Endometrium (tissue), 2 donors: ENCODE data around the gene MED23.
"Not testable (repeated sequence)": the region's sequence is repeated elsewhere in the genome, so short reads cannot be mapped to it uniquely, and the experiment has no call there.

Experiments used
- FAIRE-seq: peaks from 2 replicates; lab custom pipeline; 2012; peaks lifted over from hg19 to GRCh38; lab: Jason Lieb, UNC
- donor health status: control.
- donor health status: control.

Gene MED23

DNA sequence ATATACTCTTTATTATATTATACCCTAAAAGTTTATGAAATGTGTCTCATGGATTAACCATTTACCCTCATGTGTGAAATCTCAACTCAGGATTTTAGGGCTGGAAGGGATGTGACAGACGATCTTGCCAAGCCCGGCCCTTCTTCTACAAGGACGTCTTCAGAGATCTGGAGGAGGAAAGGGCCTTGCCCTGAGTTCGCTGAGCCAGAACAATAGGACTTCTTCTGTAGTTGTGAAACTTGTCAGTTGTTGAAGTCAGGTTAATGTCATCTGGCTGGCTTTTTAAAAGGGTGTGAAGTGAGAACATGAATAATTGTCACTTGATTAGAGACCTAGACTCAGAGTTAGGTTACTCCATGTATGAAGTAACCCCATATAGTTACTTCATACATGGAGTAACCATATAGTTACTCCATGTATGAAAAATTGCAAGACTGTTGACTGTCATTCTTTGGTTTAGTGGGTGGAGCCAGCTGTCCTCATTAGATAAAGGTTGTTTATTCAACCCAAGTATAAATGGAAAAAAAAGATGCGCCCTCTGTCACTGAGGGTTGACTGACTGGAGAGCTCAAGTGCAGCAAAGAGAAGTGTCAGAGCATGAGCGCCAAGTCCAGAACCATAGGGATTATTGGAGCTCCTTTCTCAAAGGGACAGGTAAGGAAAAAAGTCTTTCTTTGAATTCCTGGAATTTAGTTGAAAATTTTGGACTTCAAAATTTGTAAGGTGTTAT is 55.2 kb downstream of the MED23 start, which contains the start of gene ARG1:
TSS of gene ARG1 (plus strand) at position 541 of the 730 bp plus-strand sequence. CDS start at position 598, 57 bp downstream.
- FAIRE-seq = no peak

DNA sequence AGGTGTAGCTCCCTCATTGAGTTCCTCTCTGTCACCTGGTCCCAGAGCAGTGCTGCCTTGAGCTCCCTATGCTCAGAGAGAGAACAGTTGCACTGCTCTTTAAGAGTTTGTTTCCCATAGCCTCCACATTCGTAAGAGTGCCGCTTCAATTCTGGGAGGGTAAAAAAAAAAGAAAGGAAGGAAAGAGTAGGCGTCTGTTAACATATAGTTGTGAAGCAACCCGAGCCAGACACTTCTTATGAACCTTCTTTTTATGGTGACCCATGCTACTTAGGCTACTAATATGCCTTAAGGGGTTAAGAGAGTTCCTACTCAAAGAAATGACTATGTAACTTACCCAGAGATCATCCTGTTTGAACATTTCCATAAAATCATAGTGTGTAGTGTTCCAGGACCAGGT is 59.3 kb downstream of the MED23 start:
- FAIRE-seq = no peak

DNA sequence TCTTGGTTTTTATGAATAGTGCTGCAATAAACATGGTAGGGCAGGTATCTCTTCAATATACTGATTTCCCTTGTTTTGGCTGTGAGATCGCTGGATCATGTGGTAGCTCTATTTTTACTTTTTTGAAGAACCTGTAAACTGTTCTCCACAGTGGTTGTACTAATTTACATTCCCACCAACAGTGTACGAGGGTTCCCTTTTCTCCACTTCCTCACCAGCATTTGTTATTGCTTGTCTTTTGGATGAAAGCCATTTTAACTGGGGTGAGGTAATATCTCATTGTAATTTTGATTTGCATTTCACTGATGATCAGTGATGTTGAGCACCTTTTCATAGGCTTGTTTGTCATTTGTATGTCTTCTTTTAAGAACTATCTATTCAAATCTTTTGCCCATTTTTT is 63.0 kb downstream of the MED23 start:
- FAIRE-seq = no peak

DNA sequence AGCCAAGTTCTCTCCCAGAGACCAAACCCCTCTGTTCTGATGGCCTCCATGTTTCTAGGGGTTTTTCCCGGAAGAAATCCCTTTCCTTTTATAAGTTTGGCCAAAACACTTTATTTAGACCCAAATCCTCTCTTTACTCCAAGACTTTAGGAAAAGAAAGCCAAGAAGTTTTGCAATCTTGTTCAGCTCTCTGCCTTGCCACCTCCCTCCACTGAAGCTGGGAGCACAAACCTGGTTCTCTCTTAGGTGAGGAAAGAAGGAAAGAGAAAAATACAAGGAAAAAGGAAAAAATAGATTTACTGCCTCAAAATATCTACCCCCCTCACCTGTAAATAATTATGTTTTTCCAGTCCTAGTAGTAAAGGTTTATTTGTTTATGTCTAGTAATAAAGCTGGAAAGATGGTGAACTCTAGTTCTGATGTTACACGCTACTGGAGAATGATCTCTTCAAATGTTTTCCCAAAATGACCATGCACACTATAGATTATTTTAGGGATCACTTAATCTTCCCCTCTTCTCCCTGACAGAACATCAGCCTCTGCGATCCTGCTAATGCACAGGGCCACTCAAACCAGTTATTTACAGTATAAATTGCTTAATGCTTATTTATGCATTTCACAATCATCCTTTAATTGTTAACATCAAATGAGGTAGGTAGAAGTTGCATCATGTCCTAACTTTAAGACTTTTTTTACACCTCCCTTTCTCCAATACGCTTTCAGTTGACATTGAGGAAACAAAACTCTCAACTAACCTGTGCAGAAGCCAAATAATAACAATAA is 65.9 kb downstream of the MED23 start:
- FAIRE-seq = no peak

DNA sequence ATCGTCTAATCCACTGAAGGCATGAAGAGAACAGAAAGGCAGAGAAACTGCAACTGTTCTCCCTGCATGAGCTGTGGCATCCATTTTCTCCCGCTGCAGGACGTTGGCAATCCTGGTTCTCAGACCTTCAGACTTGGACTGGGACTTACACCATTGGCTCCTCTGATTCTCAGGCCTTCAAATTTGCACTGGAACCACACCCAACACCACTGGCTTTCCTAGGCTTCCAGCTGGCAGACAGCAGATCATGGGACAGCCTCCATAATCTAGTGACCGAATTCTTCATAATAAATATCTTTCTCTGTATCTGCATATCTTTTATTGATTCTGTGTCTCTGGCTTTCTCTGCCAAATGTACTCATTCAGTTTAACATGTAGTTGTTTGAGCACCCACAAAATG is 69.1 kb downstream of the MED23 start:
- no peak for FAIRE-seq

DNA sequence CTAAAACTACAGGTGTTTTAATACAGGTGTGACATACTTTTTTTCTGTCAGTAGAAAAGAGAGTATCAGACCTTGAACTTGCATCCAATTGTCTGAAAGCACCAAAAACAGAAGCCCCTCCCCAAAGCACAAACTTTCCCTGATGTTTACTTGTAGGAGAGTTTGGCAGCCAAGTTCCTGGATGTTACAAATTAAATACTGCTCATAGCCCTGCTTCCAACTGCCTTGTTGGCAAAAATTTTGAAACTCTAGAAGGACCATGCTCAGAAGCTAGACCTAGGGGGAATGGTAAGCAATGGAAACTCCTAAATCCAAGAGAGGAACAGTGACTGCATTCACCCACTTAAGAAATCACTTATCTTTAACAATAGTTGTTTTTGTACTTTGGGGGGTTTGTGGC is 72.0 kb downstream of the MED23 start:
- no peak for FAIRE-seq

DNA sequence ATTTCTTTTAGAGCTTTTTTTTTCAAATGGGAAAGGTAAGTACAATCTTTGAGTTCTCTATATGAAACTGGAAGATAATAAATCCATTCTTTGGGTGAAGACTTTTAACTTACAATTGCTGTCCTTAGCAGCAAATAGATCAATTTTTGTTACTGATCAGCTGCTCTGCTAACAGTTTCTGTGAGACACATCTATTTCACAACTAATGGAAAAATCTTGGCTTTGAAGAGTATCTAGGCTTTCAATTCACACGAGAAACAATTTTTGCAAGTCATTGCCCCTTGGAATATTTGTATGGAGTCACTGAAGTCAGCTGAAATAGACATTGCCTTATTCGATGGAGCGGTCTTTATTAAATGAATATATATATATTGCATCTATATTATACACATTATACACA is 75.5 kb downstream of the MED23 start:
- FAIRE-seq = no peak

DNA sequence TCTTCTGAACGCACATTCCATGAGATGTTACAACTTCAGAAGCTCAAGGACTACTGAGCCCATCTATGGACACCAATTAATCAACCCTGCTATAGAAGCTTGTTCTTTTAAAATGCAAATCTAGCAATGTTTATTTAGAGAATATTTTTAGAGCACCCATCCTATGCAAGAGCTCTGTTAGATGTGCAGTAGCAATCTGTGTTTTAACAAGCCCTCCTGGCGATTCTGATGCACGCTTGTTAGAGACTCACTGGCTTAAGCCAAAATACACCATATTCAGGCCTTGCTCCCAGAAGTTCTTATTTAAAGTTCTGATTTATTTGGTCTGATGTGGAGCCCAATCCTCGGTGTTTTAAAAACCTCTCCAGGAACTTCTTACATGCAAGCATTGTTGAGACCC is 76.1 kb downstream of the MED23 start:
- no peak for FAIRE-seq

DNA sequence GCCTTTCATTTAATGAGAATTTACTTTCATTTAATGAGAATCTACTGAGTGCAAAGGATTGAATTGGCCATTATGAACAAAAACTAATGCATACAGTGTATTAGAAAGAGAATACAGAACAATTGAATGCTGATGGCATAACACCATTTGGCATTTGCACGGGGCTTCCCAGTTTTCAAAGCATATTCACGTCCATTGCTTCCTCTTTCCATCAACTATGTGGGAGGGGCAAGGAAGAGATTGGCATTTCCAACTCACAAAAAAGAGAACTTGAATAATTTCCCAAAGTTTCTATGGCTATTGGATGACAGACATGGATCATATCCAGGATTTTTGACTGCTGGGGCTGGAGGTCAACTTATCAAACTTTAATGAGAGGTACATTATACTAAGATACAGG is 78.2 kb downstream of the MED23 start:
- no peak for FAIRE-seq

DNA sequence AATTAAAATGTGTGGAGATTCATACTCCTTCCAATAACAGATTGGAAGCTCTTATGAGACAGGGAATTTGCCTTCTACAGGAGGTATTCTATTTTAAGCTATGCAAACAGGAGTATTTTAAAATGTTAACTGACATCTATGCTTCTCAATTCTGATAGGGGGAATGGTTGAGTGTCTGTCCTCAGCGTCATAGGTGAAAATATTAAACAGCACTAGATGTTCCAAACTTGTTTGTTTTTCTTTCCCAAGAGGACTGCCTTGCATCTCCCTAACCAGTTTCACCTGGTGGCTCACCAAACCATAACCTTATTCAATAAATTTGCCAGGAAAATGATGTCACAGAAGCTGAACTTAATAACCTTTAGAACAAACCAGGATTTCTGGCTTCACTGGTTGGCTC is 79.6 kb downstream of the MED23 start:
- FAIRE-seq = no peak

DNA sequence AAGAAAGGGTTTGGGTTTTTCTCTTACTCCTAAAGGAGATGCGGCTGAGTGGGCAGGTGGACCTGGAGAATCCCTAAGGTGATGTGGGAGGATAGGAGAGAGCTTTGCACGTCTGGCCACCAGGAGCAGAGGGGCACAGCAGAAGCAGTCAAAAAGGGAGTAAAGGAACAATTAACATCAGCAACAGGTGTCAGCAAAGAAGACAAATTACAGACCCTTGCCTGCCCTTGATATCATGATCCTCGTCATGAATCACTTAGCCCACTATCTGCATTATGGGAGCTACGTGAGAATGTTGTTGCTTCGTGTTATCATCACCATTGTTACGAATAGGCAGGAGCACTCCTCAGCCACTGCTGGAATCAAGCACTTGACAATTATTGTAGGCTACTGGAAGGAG is 80.6 kb downstream of the MED23 start:
- FAIRE-seq = no peak

DNA sequence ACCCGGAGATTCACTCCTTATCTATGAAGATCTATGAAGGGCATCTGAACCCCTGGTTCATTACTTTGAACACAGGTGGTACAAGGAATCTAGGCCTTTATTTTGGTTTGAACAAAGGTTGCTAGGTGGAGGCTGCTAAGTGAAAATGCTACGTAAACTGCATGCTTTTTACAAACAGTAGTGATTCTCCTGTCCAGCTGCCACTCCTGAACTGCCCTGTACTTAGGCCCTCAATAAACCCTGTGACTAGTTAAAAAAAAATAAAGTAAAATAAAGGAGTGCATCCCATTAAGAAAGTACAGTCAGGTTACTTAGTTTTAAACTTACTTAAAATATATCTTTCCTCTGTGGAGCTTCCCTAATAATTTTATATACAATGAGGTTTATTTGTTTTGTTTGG is 82.7 kb downstream of the MED23 start:
- FAIRE-seq = no peak

DNA sequence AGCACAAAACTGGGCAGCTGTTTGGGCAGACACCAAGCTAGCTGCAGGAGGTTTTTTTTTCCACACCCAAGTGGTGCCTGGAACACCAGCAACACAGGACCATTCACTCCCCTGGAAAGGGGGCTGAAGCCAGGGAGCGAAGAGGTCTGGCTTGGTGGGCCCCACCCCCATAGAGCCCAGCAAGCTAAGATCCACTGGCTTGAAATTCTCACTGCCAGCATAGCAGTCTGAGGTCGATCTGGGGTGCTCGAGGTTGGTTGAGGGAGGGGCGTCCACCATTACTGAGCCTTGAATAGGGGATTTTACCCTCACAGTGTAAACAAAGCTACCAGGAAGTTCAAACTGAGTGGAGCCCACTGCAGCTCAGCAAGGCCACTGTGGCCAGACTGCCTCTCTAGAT is 89.4 kb downstream of the MED23 start:
- not testable (repeated sequence) for FAIRE-seq

DNA sequence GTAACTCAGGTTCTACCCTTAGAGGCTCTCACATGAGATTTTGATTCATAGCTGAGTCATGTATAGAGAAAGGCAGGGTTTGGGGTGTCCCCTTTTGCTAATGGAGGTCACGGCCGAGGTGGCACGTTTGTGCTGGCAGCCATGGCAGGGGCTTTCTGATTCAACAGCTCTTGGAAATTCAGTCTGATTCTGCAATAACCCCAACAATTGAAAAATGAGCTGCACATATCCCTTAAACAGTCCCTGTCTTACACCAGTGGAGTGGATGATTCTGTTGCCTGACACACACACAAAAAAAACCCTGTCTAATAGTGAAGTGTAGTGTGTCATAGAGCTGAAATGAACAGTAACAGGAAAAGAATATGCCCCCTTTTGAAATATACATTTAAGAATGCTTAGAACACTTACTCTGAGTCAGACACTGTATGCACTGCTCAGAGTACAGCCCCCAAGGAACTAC is 95.4 kb downstream of the MED23 start:
- no peak for FAIRE-seq

DNA sequence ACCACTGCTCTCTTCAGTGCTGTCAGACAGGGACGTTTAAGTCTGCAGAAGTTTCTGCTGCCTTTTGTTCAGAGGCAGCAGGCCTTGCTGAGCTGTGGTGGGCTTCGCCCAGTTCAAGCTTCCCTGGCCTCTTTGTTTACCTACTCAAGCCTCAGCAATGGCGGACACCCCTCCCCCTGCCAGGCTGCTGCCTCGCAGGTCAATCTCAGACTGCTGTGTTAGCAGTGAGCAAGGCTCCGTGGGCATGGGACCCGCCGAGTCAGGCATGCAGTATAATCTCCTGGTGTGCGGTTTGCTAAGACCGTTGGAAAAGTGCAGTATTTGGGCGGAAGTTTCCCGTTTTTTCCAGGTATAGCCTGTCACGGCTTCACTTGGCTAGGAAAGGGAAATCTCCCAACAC is 96.4 kb downstream of the MED23 start:
- FAIRE-seq = not testable (repeated sequence)

DNA sequence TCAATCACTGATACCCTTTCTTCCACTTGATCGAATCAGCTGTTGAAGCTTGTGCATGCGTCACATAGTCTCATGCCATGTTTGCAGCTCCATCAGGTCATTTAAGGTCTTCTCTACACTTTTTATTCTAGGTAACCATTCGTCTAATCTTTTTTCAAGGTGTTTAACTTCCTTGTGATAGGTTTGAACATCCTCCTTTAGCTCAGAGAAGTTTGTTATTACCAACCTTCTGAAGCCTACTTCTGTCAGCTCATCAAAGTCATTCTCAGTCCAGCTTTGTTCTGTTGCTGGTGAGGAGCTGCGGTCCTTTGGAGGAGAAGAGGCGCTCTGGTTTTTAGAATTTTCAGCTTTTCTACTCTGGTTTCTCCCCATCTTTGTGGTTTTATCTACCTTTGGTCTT is 97.1 kb downstream of the MED23 start:
- not testable (repeated sequence) for FAIRE-seq

DNA sequence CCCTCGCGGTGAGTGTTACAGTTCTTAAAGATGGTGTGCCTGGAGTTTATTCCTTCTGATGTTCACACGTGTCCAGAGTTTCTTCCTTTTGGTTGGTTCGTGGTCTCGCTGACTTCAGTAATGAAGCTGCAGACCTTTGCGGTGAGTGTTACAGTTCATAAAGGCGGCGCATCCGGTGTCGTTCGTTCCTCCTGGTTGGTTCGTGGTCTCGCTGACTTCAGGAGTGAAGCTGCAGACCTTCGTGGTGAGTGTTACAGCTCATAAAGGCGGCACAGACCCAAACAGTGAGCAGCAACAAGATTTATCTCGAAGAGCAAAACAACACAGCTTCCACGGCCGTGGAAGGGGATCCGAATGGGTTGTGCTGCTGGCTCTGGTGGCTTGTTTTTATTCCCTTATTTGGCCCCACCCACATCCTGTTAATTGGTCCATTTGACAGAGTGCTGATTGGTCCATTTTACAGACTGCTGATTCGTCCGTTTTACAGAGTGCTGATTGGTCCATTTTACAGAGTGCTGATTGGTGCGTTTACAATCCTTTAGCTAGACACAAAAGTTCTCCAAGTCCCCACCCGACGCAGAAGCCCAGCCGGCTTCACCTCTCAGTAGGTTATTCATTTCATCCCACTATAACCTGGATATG is 103.2 kb downstream of the MED23 start:
- no peak for FAIRE-seq

DNA sequence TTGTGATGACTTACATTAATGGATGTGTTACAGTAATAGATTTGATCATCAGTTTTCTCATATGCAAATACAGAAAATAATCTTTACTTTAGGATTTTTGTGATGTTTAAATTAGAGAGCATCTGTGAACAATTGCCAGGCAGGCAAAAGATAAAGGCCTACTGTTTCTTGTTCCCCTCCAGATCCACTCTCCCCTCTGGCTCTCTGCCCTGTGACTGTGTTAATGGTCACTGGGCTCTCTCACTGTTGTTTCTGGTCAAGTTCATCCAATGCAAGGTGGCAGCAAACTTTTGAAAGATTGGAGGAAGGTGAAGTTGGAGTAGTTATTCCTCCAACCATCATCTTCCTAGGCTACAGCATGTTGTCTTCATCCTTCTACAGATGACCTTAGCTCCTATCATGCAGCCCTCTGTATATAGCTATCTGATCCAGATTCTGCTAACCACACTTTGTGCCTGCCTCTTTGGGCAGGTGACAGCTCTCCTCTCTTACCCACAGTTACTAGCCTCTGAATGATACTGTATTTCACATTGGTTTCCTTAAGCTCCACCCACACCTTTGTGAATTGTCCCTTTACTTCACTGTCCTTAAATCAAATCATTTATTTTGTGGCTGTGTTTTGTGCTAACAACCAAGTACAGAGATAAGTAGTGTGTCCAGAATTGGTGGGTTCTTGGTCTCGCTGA is 103.9 kb downstream of the MED23 start:
- no peak for FAIRE-seq
